ENCODE measurements around the gene CALHM2. TPM values are rescaled to one million over a fixed set of nuclear protein-coding genes. Genes with fewer than 3 reads are reported as not detected.
A peak's percentile ranks its signal among the peaks of the same experiment; 100 is the strongest.
"Not testable (repeated sequence)": the region's sequence is repeated elsewhere in the genome, so short reads cannot be mapped to it uniquely, and the experiment has no call there.

Gene CALHM2
- total RNA-seq, 1 donor from 2014 or later: 14.5 TPM

DNA sequence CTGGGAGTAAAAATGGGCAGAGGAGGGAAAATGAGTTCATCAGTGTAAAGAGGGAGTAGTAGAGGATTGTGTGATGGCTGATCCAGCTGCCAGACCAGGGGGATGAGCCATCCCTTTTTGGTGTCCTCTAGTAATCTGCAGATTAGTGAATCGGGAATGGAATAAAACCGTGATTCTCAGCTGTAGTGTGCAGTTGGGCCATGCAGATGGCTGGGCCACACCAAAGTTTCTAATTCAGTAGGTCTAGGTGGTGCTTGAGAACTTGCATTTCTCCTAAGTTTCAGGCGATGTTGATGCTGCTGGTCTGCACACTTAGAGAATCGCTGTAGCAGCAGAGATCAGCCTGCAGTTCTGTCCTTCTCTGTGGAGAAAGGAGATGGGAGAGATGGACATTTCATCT, 33.1 kb downstream of the CALHM2 start:
- no peak for DNase-seq (ENCODE audit: extremely low read depth, low read depth, low spot score)

- no peak for DNase-seq (ENCODE audit: extremely low read depth, low read depth, low spot score)
These were observed 34.6 kb downstream of the CALHM2 start for GRCh38 chr10:103417601-103418000.

- DNase-seq (ENCODE audit: extremely low read depth, low read depth, low spot score): not testable (repeated sequence)
These were observed 35.1 kb downstream of the CALHM2 start for GRCh38 chr10:103417148-103417469.

- peak; percentile 27 for DNase-seq (ENCODE audit: extremely low read depth, low read depth, low spot score)
These were observed 35.6 kb downstream of the CALHM2 start for GRCh38 chr10:103416436-103417147.

GRCh38 chr10:103415581-103415980, 36.6 kb downstream of the CALHM2 start:
- DNase-seq (ENCODE audit: extremely low read depth, low read depth, low spot score): no peak

DNA sequence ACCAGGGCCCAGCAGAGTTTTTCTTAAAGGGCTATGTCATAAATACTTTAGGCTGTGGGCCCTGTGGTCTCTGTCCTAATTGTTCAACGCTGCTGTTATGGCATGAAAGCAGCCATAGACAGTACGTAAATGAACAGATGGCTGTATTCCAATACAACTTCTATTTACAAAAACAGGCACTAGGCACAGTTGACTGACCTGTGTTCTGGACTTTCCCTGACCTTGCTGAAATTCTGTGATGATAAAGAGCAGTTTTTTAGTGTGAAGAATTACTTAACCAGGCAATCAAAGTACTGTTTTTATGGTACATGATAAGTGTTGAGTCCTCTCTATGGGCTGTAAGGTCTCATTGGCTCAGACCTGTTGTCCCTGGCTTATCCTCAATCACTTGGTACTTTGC, 38.6 kb downstream of the CALHM2 start:
- DNase-seq (ENCODE audit: extremely low read depth, low read depth, low spot score): no peak

GRCh38 chr10:103397191-103397825, 54.9 kb downstream of the CALHM2 start:
- no peak for DNase-seq (ENCODE audit: extremely low read depth, low read depth, low spot score)

DNA sequence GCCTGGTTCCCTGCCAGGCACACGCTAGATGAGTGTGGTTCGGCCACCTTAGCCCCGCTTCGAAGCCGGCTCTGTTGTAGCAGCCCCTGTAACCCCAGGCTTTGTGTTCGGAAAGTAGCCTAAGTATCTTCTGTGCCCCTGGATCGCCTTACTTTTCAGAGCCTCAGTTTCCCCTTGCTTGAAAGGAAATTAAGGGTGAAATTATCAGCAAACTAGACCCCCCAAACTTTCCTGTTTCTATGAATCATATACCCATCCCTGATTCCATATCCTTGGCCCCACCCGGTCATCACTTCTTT, 55.4 kb downstream of the CALHM2 start:
- no peak for DNase-seq (ENCODE audit: extremely low read depth, low read depth, low spot score)

Other genes starting within 250 kb of the CALHM2 start
- gene RPEL1, start 206.5 kb downstream of the CALHM2 start, total RNA-seq: 0.10 TPM in 1 of 2 replicates, not detected in the other
- gene INA, start 175.2 kb downstream of the CALHM2 start, total RNA-seq: 3.4 and 4.3 TPM in 2 replicates
- gene PCGF6, start 101.2 kb downstream of the CALHM2 start, total RNA-seq: 11.5 and 11.9 TPM in 2 replicates
- 2.7 and 2.8 TPM in 2 replicates for gene TAF5, start 84.4 kb downstream of the CALHM2 start, total RNA-seq
- 277 and 373 TPM in 2 replicates for gene ATP5MK, start 55.9 kb downstream of the CALHM2 start, total RNA-seq
- gene PDCD11, start 55.7 kb downstream of the CALHM2 start, total RNA-seq: 42.1 and 42.9 TPM in 2 replicates
- not detected in 2 replicates for gene CALHM1, start 6.5 kb upstream of the CALHM2 start, total RNA-seq
- gene CALHM3, start 26.9 kb upstream of the CALHM2 start, total RNA-seq: not detected in 2 replicates
- gene NEURL1, start 41.3 kb upstream of the CALHM2 start, total RNA-seq: 0.05 and 0.47 TPM in 2 replicates

All from glomerular endothelial cell (primary cell).